HepG2 (cell line): ENCODE data around the gene DOCK3. TPM values are rescaled to one million over a fixed set of nuclear protein-coding genes. Genes with fewer than 3 reads are reported as not detected.

Experiments used
- POGZ ChIP-seq: sonication (generic); formaldehyde crosslinking; IDR thresholded peaks from 2 replicates; pipeline ENCODE4 v1.4.0; 2020; ENCODE audit warnings: mild to moderate bottlenecking, missing genetic modification reagents
- RFX5 ChIP-seq: IDR thresholded peaks from 2 replicates; pipeline ENCODE4 v1.6.1; 2011; ENCODE audit warnings: low read depth, low read length, improper control_type of control experiment
- TRIM22 ChIP-seq: fragments of 450-650 bp; IDR thresholded peaks from 2 replicates; pipeline ENCODE4 v1.6.1; 2017
- ZHX1 ChIP-seq: sonication (generic); formaldehyde crosslinking; IDR thresholded peaks from 2 replicates; pipeline ENCODE4 v1.8.1; 2022; ENCODE audit warnings: low read depth, mild to moderate bottlenecking, missing genetic modification reagents
- ZNF614 ChIP-seq: IDR thresholded peaks from 2 replicates; pipeline ENCODE4 v1.6.1; 2018; ENCODE audit warnings: missing biosample characterization, missing genetic modification reagents, inconsistent platforms, borderline replicate concordance
- polyA plus RNA-seq, 8 experiments: library from polyadenylated mRNA; depleted of rRNA in 3 of 8; stranded (reverse) in 7 of 8; unstranded in 1 of 8; fragments of >200 nt; fragmentation: Illumina TruSeq in 4 of 8; extraction: Trizol in 4 of 8; gene quantifications; 2 replicates each; pipeline versions ENCODE4 v1.2.1 to v1.2.3, GENCODE V29; 2011 to 2016; ENCODE audit warnings: low read depth in 4 of 8, missing spikeins in 1 of 8, mixed read lengths in 1 of 8; ENCODE audit not compliant: insufficient read depth in 1 of 8
- total RNA-seq, 5 experiments: library from RNA; depleted of rRNA; stranded (reverse); fragments of >200 nt; fragmentation: Illumina TruSeq; extraction: Trizol; gene quantifications; 2 replicates each; pipeline ENCODE4 v1.2.3, GENCODE V29; 2016; ENCODE audit warnings: low read depth in 1 of 5
- TF ChIP-seq, protein P1 (sequence below): IDR thresholded peaks from 2 replicates; pipeline ENCODE4 v1.4.0; 2020; ENCODE audit warnings: mild to moderate bottlenecking, missing genetic modification reagents

DOCK3 gene
- total and polyA plus RNA-seq, 2 of the 13 experiments (the other 11 are each of a cell fraction or from before 2014, with no cell fraction given): not detected

DNA sequence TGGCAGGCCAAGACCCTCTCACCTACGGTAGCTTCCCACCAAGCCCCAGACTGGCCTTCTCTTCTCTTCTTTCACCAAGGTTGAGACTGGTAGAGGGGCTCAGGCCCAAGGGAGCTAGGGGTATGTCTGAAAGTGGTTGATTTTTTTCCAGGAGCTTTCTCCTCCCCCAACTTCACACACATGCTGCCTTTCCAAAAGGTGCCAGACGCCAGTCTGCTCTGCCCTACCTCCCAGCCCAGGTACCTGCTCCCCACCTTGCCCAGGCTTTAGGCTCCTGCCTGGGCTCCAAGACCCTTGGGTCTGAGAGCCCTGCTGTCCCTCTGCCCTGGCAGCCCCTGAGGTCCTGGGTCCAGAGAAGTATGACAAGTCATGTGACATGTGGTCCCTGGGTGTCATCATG, 29.3 kb upstream of the DOCK3 start (continued):
- TF ChIP-seq ZHX1 (CRISPR knock-in tag) (no peak), ZNF614 (CRISPR knock-in tag) (no peak), RFX5 (no peak), TRIM22 (no peak), POGZ (CRISPR knock-in tag) (no peak)
- TF ChIP-seq, protein P1, sequence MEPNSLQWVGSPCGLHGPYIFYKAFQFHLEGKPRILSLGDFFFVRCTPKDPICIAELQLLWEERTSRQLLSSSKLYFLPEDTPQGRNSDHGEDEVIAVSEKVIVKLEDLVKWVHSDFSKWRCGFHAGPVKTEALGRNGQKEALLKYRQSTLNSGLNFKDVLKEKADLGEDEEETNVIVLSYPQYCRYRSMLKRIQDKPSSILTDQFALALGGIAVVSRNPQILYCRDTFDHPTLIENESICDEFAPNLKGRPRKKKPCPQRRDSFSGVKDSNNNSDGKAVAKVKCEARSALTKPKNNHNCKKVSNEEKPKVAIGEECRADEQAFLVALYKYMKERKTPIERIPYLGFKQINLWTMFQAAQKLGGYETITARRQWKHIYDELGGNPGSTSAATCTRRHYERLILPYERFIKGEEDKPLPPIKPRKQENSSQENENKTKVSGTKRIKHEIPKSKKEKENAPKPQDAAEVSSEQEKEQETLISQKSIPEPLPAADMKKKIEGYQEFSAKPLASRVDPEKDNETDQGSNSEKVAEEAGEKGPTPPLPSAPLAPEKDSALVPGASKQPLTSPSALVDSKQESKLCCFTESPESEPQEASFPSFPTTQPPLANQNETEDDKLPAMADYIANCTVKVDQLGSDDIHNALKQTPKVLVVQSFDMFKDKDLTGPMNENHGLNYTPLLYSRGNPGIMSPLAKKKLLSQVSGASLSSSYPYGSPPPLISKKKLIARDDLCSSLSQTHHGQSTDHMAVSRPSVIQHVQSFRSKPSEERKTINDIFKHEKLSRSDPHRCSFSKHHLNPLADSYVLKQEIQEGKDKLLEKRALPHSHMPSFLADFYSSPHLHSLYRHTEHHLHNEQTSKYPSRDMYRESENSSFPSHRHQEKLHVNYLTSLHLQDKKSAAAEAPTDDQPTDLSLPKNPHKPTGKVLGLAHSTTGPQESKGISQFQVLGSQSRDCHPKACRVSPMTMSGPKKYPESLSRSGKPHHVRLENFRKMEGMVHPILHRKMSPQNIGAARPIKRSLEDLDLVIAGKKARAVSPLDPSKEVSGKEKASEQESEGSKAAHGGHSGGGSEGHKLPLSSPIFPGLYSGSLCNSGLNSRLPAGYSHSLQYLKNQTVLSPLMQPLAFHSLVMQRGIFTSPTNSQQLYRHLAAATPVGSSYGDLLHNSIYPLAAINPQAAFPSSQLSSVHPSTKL: no peak
